Measurements from ENCODE around the gene COA3. TPM values are rescaled to one million over a fixed set of nuclear protein-coding genes. Genes with fewer than 3 reads are reported as not detected.

The COA3 gene
- total and polyA plus RNA-seq, 2 donors = 57.5 to 89.9 TPM

Small RNAs within 50 kb of the gene (small RNA-seq; reads per million reads assigned to genes)
- not detected for gene HMGN2P15
- not detected for gene MIR6781

Other genes starting within 250 kb of the COA3 start
- gene HSD17B1, start 245.8 kb downstream of the COA3 start, total RNA-seq = 1.5 TPM
- 2.5 TPM for gene HSD17B1, start 245.8 kb downstream of the COA3 start, polyA plus RNA-seq
- 8.8 TPM for gene COASY, start 236.6 kb downstream of the COA3 start, total RNA-seq
- gene COASY, start 236.6 kb downstream of the COA3 start, polyA plus RNA-seq = 43.7 TPM
- 17.1 TPM for gene MLX, start 231.6 kb downstream of the COA3 start, total RNA-seq
- 38.0 TPM for gene MLX, start 231.6 kb downstream of the COA3 start, polyA plus RNA-seq
- 4.5 TPM for gene PSMC3IP, start 221.0 kb downstream of the COA3 start, total RNA-seq
- 7.9 TPM for gene PSMC3IP, start 221.0 kb downstream of the COA3 start, polyA plus RNA-seq
- 49.9 TPM for gene RETREG3, start 189.3 kb downstream of the COA3 start, total RNA-seq
- 21.2 TPM for gene RETREG3, start 189.3 kb downstream of the COA3 start, polyA plus RNA-seq
- gene TUBG1, start 189.0 kb downstream of the COA3 start, total RNA-seq = 15.2 TPM
- gene TUBG1, start 189.0 kb downstream of the COA3 start, polyA plus RNA-seq = 42.9 TPM
- gene TUBG2, start 139.4 kb downstream of the COA3 start, total RNA-seq = 17.3 TPM
- gene TUBG2, start 139.4 kb downstream of the COA3 start, polyA plus RNA-seq = 38.4 TPM
- gene PLEKHH3, start 121.7 kb downstream of the COA3 start, total RNA-seq = 15.7 TPM
- gene PLEKHH3, start 121.7 kb downstream of the COA3 start, polyA plus RNA-seq = 46.0 TPM
- 1.6 TPM for gene CCR10, start 116.9 kb downstream of the COA3 start, total RNA-seq
- 3.6 TPM for gene CCR10, start 116.9 kb downstream of the COA3 start, polyA plus RNA-seq
- 14.6 TPM for gene CNTNAP1, start 116.2 kb downstream of the COA3 start, total RNA-seq
- 20.1 TPM for gene CNTNAP1, start 116.2 kb downstream of the COA3 start, polyA plus RNA-seq
- 32.9 TPM for gene EZH1, start 53.7 kb downstream of the COA3 start, total RNA-seq
- gene EZH1, start 53.7 kb downstream of the COA3 start, polyA plus RNA-seq = 40.4 TPM
- 16.0 TPM for gene RAMP2, start 37.5 kb downstream of the COA3 start, total RNA-seq
- 51.9 TPM for gene RAMP2, start 37.5 kb downstream of the COA3 start, polyA plus RNA-seq
- 32.6 TPM for gene VPS25, start 25.3 kb downstream of the COA3 start, total RNA-seq
- gene VPS25, start 25.3 kb downstream of the COA3 start, polyA plus RNA-seq = 71.6 TPM
- 0.26 TPM for gene WNK4, start 18.1 kb downstream of the COA3 start, total RNA-seq
- gene WNK4, start 18.1 kb downstream of the COA3 start, polyA plus RNA-seq = 0.23 TPM
- gene CNTD1, start 157 bp upstream of the COA3 start, total RNA-seq = 0.37 TPM
- 0.71 TPM for gene CNTD1, start 157 bp upstream of the COA3 start, polyA plus RNA-seq
- 51.4 TPM for gene BECN1, start 25.6 kb upstream of the COA3 start, total RNA-seq
- gene BECN1, start 25.6 kb upstream of the COA3 start, polyA plus RNA-seq = 82.7 TPM
- gene PSME3, start 34.7 kb upstream of the COA3 start, total RNA-seq = 31.1 TPM
- gene PSME3, start 34.7 kb upstream of the COA3 start, polyA plus RNA-seq = 79.7 TPM
- 0.42 TPM for gene AOC2, start 45.9 kb upstream of the COA3 start, total RNA-seq
- gene AOC2, start 45.9 kb upstream of the COA3 start, polyA plus RNA-seq = 2.1 TPM
- gene AOC3, start 52.5 kb upstream of the COA3 start, total RNA-seq = 40.6 TPM
- gene AOC3, start 52.5 kb upstream of the COA3 start, polyA plus RNA-seq = 319 TPM
- gene G6PC1, start 102.1 kb upstream of the COA3 start, total RNA-seq = not detected
- 0.15 TPM for gene G6PC1, start 102.1 kb upstream of the COA3 start, polyA plus RNA-seq
- 20.6 TPM for gene AARSD1, start 165.8 kb upstream of the COA3 start, total RNA-seq
- 36.2 TPM for gene AARSD1, start 165.8 kb upstream of the COA3 start, polyA plus RNA-seq
- 6.8 TPM for gene PTGES3L, start 181.4 kb upstream of the COA3 start, total RNA-seq
- 18.6 TPM for gene PTGES3L, start 181.4 kb upstream of the COA3 start, polyA plus RNA-seq
- 9.9 TPM for gene RUNDC1, start 181.9 kb upstream of the COA3 start, total RNA-seq
- 12.3 TPM for gene RUNDC1, start 181.9 kb upstream of the COA3 start, polyA plus RNA-seq
- gene RPL27, start 199.7 kb upstream of the COA3 start, total RNA-seq = 1,142 TPM
- 3,115 TPM for gene RPL27, start 199.7 kb upstream of the COA3 start, polyA plus RNA-seq
- 11.4 TPM for gene IFI35, start 208.1 kb upstream of the COA3 start, total RNA-seq
- 34.8 TPM for gene IFI35, start 208.1 kb upstream of the COA3 start, polyA plus RNA-seq
- 40.3 TPM for gene VAT1, start 223.7 kb upstream of the COA3 start, total RNA-seq
- gene VAT1, start 223.7 kb upstream of the COA3 start, polyA plus RNA-seq = 175 TPM
- gene RND2, start 226.5 kb upstream of the COA3 start, total RNA-seq = 1.6 TPM
- gene RND2, start 226.5 kb upstream of the COA3 start, polyA plus RNA-seq = 1.5 TPM